PC-3 (cell line): ENCODE results near the gene PLIN1.
A peak's percentile ranks its signal among the peaks of the same experiment; 100 is the strongest.

Experiments used
- CTCF ChIP-seq: fragments of 300-600 bp; sonication (generic); conservative IDR thresholded peaks from 2 replicates; pipeline ENCODE4 v1.5.1; 2017; ENCODE audit warnings: antibody characterized with exemption, low read depth, mild to moderate bottlenecking, low read length
- EZH2 ChIP-seq: fragments of 300-600 bp; sonication (generic); IDR thresholded peaks from one replicate; pipeline ENCODE4 v1.6.1; 2017; ENCODE audit warnings: antibody characterized with exemption, mild to moderate bottlenecking, low read length; ENCODE audit not compliant: unreplicated experiment

- TF ChIP-seq CTCF (peak; percentile 88), EZH2 (no peak)
Measured at GRCh38 chr15:89647191-89647851, 31.8 kb downstream of the PLIN1 start.
